Nephron progenitor cell (in vitro differentiated cells): ENCODE measurements around the gene RBP3.

Experiments
- DNase-seq: peaks from one replicate; pipeline ENCODE4 v3.0.0; 2021
- H3K27ac Mint-ChIP-seq: 2 replicates; pipeline ENCODE4 v1.8.0; 2021; ENCODE audit warnings: mild to moderate bottlenecking, moderate library complexity, mixed read lengths
- H3K27me3 Mint-ChIP-seq: 2 replicates; pipeline ENCODE4 v1.8.0; 2021; ENCODE audit warnings: mild to moderate bottlenecking, low read depth, mixed read lengths; ENCODE audit not compliant: poor library complexity
- H3K36me3 Mint-ChIP-seq: 2 replicates; pipeline ENCODE4 v1.8.0; 2021; ENCODE audit warnings: low read depth, mixed read lengths
- H3K4me1 Mint-ChIP-seq: 2 replicates; pipeline ENCODE4 v1.8.0; 2021; ENCODE audit warnings: mixed read lengths
- H3K4me3 Mint-ChIP-seq: 2 replicates; pipeline ENCODE4 v1.8.0; 2021; ENCODE audit warnings: mild to moderate bottlenecking, moderate library complexity, mixed read lengths
- H3K9me3 Mint-ChIP-seq: 2 replicates; pipeline ENCODE4 v1.8.0; 2021; ENCODE audit warnings: mild to moderate bottlenecking, moderate library complexity, mixed read lengths
- CTCF ChIP-seq: fragments of 200-600 bp; sonication (generic); IDR thresholded peaks from 2 replicates; pipeline ENCODE4 v1.5.0; 2021; ENCODE audit warnings: antibody characterized with exemption

RBP3 gene

DNA sequence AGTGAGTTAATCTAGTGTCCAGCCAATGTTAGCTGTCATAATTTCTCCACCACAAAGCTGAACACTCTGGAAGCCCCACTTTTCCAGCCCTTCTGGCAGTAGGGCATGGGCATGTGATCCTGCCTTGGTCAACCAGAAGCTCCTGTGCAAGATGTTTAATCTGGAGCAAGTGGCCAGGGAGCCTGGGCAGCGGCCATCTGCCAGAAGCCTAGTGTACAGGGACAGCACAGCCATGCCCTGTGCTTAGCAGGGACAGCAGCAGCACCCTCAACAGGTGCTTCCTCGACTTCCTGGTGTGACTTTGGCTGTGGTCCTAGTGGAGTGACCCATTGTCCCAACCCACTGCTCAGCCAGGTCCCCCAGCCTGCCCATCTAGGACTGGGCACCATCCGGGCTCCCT is 10.3 kb downstream of the RBP3 start:
- DNase-seq: no peak
- Mint-ChIP-seq H3K27me3 (peaks cover 7% of the 10 kb centered on the region), H3K4me1 (peaks cover 5% of the 10 kb centered on the region), H3K36me3 (no peaks in the 10 kb centered on the region), H3K9me3 (no peaks in the 10 kb centered on the region), H3K4me3 (no peak overlapping the region), H3K27ac (no peak overlapping the region)
- no peak for TF ChIP-seq CTCF

DNA sequence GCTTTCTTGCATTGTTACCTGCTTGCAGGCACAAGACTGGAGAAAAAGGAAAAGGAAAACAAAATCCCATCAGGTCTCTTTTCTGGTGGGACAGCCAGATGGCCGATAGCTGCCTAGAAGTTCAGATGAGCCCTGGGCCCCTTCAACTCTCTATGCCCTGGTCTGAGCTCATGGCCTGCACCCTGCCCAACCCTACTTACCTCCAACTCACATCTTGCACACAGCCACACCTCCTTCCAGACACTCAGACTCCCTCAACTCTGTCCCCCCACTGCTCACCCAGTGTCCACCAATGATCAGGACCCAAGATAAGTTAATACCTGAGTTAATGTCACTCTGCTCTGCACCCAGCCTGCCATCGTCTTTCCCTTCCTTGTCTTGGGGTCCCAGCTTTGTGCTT is 10.9 kb downstream of the RBP3 start:
- no peak overlapping the region for H3K27ac Mint-ChIP-seq

GRCh38 chr10:47359626-47360418 is 11.7 kb downstream of the RBP3 start:
- no peak for TF ChIP-seq CTCF
- Mint-ChIP-seq H3K4me3 (no peak overlapping the region), H3K4me1 (peaks cover 12% of the 10 kb centered on the region)

More for the DNA sequence above, 10.9 kb downstream of the RBP3 start:
- no peaks in the 10 kb centered on the region for H3K36me3 Mint-ChIP-seq
- H3K27me3 Mint-ChIP-seq: peaks cover 10% of the 10 kb centered on the region
- peaks cover 6% of the 10 kb centered on the region for H3K4me1 Mint-ChIP-seq
- no peaks in the 10 kb centered on the region for H3K9me3 Mint-ChIP-seq
- no peak for TF ChIP-seq CTCF
- no peak overlapping the region for H3K4me3 Mint-ChIP-seq
- DNase-seq: no peak

GRCh38 chr10:47360419-47361040 is 12.4 kb downstream of the RBP3 start:
- Mint-ChIP-seq H3K4me3 (no peak overlapping the region), H3K27me3 (peaks cover 16% of the 10 kb centered on the region), H3K4me1 (peaks cover 19% of the 10 kb centered on the region), H3K9me3 (no peaks in the 10 kb centered on the region), H3K27ac (no peak overlapping the region), H3K36me3 (no peaks in the 10 kb centered on the region)
- TF ChIP-seq CTCF: no peak
- no peak for DNase-seq

More at GRCh38 chr10:47359626-47360418, 11.7 kb downstream of the RBP3 start:
- Mint-ChIP-seq H3K9me3 (no peaks in the 10 kb centered on the region), H3K36me3 (no peaks in the 10 kb centered on the region), H3K27me3 (peaks cover 10% of the 10 kb centered on the region), H3K27ac (no peak overlapping the region)
- DNase-seq: no peak

- Mint-ChIP-seq H3K27me3 (peaks cover 16% of the 10 kb centered on the region), H3K4me3 (no peak overlapping the region), H3K36me3 (no peaks in the 10 kb centered on the region), H3K4me1 (peaks cover 19% of the 10 kb centered on the region), H3K27ac (no peak overlapping the region), H3K9me3 (no peaks in the 10 kb centered on the region)
- TF ChIP-seq CTCF: peak; percentile 85
- DNase-seq: peak; percentile 74
Measured at GRCh38 chr10:47361293-47361692, 13.1 kb downstream of the RBP3 start.

DNA sequence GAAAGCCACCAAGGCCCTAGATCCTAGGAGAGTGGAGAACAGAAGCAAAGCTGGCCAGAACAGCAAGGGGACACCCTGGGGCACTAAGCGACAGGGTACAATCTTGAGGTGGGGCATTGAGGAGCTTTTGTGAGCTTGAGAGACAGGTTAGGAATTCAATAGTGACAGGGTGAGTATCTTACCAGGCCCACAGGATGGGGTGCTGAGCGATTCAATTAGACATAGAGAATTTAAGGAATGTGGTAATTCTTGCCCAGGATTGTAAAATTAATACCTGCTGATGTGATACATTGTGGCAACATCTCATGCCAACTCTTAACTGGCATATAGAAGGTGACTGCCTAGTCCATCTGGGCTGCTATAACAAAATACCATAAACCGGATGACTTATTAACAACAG is 14.0 kb downstream of the RBP3 start:
- TF ChIP-seq CTCF: no peak
- DNase-seq: no peak
- Mint-ChIP-seq H3K36me3 (no peaks in the 10 kb centered on the region), H3K4me3 (no peak overlapping the region), H3K27me3 (peaks cover 19% of the 10 kb centered on the region), H3K27ac (no peak overlapping the region), H3K9me3 (no peaks in the 10 kb centered on the region), H3K4me1 (peaks cover 19% of the 10 kb centered on the region)
